Measurements from ENCODE around the gene PEG3.

DNA sequence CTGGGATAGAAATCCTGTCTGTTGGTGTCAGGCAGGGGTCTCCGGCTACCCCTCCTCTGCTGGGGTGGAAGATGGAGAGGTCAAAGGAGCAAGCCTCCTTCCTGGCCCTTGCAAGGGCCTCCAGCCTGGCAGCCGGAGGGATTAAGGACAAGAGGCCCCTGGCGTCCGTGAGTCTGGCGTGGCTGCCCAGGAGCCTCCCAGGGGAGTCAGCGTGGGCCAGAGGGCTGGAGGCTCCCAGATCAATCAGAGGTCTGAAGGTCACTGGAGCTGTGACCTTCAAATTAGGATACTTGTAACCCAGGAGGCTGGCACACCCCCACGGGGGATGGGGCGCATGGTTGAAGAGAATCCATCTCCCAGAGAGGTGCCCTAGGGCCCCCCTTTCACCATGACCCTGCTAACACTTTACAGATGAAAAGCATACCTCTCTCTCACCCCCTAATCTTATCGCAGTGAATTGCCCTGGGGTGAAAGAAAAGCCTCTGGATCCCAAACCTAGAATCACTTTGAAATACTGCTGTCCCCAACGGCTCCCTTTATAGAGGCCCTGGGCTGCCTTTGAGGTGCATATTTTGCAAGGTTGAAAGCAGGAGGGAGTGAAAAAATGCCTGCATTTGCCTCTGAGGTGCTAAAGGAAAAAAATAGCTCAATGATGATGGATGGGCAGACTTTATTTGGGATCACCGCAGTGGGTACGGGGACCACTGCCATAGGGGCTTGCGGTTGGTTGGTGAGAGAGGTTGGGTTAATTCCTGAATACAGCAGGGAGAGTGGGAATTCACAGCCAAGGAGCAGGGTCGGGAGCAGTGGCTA lies 44.9 kb upstream of the PEG3 start:
- TF ChIP-seq, protein P1, sequence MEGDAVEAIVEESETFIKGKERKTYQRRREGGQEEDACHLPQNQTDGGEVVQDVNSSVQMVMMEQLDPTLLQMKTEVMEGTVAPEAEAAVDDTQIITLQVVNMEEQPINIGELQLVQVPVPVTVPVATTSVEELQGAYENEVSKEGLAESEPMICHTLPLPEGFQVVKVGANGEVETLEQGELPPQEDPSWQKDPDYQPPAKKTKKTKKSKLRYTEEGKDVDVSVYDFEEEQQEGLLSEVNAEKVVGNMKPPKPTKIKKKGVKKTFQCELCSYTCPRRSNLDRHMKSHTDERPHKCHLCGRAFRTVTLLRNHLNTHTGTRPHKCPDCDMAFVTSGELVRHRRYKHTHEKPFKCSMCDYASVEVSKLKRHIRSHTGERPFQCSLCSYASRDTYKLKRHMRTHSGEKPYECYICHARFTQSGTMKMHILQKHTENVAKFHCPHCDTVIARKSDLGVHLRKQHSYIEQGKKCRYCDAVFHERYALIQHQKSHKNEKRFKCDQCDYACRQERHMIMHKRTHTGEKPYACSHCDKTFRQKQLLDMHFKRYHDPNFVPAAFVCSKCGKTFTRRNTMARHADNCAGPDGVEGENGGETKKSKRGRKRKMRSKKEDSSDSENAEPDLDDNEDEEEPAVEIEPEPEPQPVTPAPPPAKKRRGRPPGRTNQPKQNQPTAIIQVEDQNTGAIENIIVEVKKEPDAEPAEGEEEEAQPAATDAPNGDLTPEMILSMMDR (IDR thresholded peaks at IDR 0.05; ENCODE audit: poor library complexity), result no peak
- no peak for TF ChIP-seq EZH2 (IDR thresholded peaks at IDR 0.05; ENCODE audit: borderline replicate concordance)
